GM12891 (cell line): ENCODE data around the gene OR4C46. TPM values are rescaled to one million over a fixed set of nuclear protein-coding genes. Genes with fewer than 3 reads are reported as not detected.
"Not testable (repeated sequence)": the region's sequence is repeated elsewhere in the genome, so short reads cannot be mapped to it uniquely, and the experiment has no call there.

Experiments
- DNase-seq: peaks from one replicate; pipeline ENCODE4 v3.0.0; 2011; ENCODE audit warnings: low spot score; ENCODE audit not compliant: insufficient read length
- FAIRE-seq: peaks from 2 replicates; lab custom pipeline; 2011; peaks lifted over from hg19 to GRCh38; lab: Jason Lieb, UNC
- PAX5 ChIP-seq: IDR thresholded peaks from 2 replicates; pipeline ENCODE4 v1.6.1; 2011; ENCODE audit warnings: low read length, moderate library complexity, mild to moderate bottlenecking; ENCODE audit not compliant: insufficient read depth, severe bottlenecking
- POLR2A ChIP-seq: IDR thresholded peaks from 2 replicates; pipeline ENCODE4 v1.6.1; 2011; ENCODE audit warnings: low read depth, low read length, control low read depth
- POLR2AphosphoS5 ChIP-seq: IDR thresholded peaks from 2 replicates; pipeline ENCODE4 v1.6.1; 2011; ENCODE audit warnings: low read depth, low read length, control low read depth
- POU2F2 ChIP-seq: IDR thresholded peaks from 2 replicates; pipeline ENCODE4 v1.6.1; 2011; ENCODE audit warnings: low read depth, mild to moderate bottlenecking, control low read depth, low read length, moderate library complexity
- SPI1 ChIP-seq: IDR thresholded peaks from 2 replicates; pipeline ENCODE4 v1.6.1; 2011; ENCODE audit warnings: low read depth, low read length, control low read depth
- TAF1 ChIP-seq: IDR thresholded peaks from 2 replicates; pipeline ENCODE4 v1.6.1; 2011; ENCODE audit warnings: low read depth, low read length, control low read depth
- polyA plus RNA-seq: library from polyadenylated mRNA; unstranded; fragments of >200 nt; gene quantifications from one replicate; pipeline ENCODE4 v1.2.1, GENCODE V29; 2012; ENCODE audit warnings: low read depth, missing spikeins, inconsistent platforms; ENCODE audit not compliant: missing spikeins

OR4C46 gene
- polyA plus RNA-seq = not detected

DNA sequence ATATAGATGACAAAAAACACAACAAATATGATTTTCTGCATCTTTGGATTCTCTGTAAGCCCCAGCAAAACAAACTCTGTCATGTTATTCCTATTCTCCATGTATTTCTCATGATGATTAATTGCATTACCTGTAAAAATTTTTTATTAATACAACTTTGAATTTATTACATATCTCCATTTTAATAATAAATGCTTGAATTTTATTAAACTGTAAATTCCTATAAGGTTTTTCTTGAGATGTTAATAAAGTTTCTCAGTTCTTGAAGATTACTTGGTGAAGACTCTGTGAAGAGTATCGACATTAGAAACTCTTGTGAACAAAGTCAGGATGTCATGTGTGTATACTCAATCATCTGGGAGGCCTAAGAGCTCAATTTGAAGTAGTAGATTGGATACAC is at the start of gene OR4C46:
TSS of gene OR4C46 (minus strand) at position 101 of the 400 bp plus-strand sequence. CDS start at position 101, 0 bp downstream.
- DNase-seq (no peak), FAIRE-seq (no peak)
- TF ChIP-seq POLR2AphosphoS5 (no peak), POU2F2 (no peak), SPI1 (no peak)

DNA sequence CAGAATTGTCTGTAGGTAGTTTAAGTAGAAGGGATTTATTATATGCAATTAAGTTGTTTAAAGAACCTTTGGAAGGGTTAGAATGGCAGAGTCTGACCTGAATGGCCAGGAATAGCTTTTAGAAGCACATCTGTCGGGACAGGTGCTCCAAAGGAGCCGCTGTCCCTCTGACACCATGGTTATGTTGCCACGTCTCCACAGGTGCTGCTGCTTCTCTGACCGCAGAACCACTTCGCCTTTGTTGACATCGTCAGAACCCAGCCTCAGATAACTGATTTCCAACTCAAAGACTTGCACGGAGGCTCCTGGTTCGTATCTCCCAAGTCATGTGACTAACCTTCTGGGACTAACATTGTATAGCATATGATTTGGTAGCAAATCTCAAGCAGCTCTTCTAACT is 41.8 kb upstream of the OR4C46 start:
- not testable (repeated sequence) for FAIRE-seq, DNase-seq

DNA sequence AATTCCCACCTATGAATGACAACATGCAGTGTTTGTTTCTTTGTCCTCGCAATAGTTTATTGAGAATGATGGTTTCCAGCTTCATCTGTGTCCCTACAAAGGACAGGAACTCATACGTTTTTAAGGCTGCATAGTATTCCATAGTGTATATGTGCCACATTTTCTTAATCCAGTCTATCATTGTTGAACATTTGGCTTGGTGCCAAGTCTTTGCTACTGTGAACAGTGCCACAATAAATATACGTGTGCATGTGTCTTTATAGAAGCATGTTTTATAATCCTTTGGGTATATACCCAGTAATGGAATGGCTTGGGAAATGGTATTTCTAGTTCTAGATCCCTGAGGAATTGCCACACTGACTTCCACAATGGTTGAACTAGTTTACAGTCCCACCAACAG is 42.4 kb downstream of the OR4C46 start:
- not testable (repeated sequence) for DNase-seq

DNA sequence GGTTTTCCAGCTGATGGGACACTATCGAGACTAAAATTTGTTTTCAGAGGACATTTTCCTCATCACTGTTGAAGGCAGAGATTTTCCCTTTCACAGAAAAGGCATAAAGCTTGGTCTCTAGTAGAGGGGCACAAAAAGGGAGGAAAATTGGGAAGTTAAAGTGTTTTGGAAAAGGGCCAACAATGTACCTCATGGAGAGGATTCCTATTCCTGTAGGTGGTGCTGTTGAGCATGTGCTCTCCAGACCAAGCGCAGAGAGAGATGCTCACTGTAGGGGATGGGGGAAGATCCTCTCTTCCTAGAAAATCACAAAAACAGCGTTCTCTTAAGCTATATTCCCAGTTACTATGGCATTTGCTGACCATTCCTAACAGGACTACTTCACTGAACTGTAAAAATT is 44.9 kb downstream of the OR4C46 start:
- no peak for DNase-seq
- no peak for FAIRE-seq
- no peak for TF ChIP-seq SPI1
- no peak for TF ChIP-seq POU2F2
- no peak for TF ChIP-seq PAX5
- TF ChIP-seq POLR2A = no peak
- no peak for TF ChIP-seq TAF1
- TF ChIP-seq POLR2AphosphoS5 = no peak

More for the DNA sequence above, 42.4 kb downstream of the OR4C46 start:
- not testable (repeated sequence) for FAIRE-seq

DNA sequence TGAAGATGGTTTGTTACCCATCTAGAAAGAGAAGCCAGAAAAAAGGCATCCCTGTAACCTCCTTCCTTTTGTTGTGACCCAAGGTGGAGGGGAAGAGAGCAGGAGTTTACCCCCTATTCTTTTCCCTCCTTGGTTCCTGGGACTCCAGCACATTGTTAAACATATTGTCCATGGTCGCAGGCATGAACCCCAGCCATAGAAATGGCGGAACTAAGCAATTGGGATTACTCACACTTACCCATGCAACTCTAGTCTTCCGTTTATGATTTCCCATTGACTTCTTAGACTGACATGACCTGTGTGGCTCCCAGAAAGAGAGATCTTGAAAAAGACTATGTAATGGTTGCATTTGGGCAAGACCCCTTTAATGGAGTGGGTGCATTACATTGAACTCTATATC is 45.4 kb downstream of the OR4C46 start:
- no peak for FAIRE-seq
- TF ChIP-seq POU2F2 = no peak
- TF ChIP-seq PAX5 = no peak
- no peak for TF ChIP-seq POLR2AphosphoS5
- TF ChIP-seq SPI1 = no peak
- no peak for TF ChIP-seq TAF1
- no peak for DNase-seq
